Tibial nerve (tissue), 4 donors: ENCODE measurements around the gene RPS6KA2. TPM values are rescaled to one million over a fixed set of nuclear protein-coding genes. Genes with fewer than 3 reads are reported as not detected.

Source experiments
- DNase-seq, 2 donors: peaks; one replicate each; pipeline ENCODE4 v3.0.0-alpha.2; 2019; ENCODE audit warnings: low spot score in 2 of 2
- H3K27ac ChIP-seq, 4 donors: fragments of 200-600 bp; sonication (generic) in 3 of 4; one replicate each; pipeline ENCODE4 v1.5.1; 2017 to 2019; ENCODE audit warnings: mild to moderate bottlenecking in 1 of 4
- H3K27me3 ChIP-seq, 2 donors: fragments of 200-600 bp; sonication (generic) in 1 of 2; one replicate each; pipeline versions ENCODE4 v1.5.1 to v1.6.0; 2017 to 2019
- H3K36me3 ChIP-seq, 3 donors: fragments of 200-600 bp; sonication (generic); one replicate each; pipeline ENCODE4 v1.5.1; 2018 to 2019
- H3K4me1 ChIP-seq, 4 donors: fragments of 200-600 bp; sonication (generic) in 3 of 4; one replicate each; pipeline ENCODE4 v1.5.1; 2017 to 2019
- H3K4me3 ChIP-seq, 4 donors: fragments of 200-600 bp; sonication (generic) in 3 of 4; one replicate each; pipeline ENCODE4 v1.5.1; 2017 to 2019; ENCODE audit warnings: mild to moderate bottlenecking in 1 of 4, moderate library complexity in 1 of 4
- H3K9me3 ChIP-seq, 4 donors: fragments of 200-600 bp; sonication (generic) in 3 of 4; one replicate each; pipeline ENCODE4 v1.5.1; 2017 to 2019
- CTCF ChIP-seq, 5 experiments: fragments of 200-600 bp in 3 of 5; fragments of 450-650 bp in 2 of 5; sonication (generic) in 3 of 5; IDR thresholded peaks; one replicate each; pipeline ENCODE4 v1.5.1; 2016 to 2019; ENCODE audit warnings: antibody characterized with exemption in 5 of 5, mild to moderate bottlenecking in 3 of 5, moderate library complexity in 2 of 5
- EP300 ChIP-seq, 2 donors: sonication (generic); formaldehyde crosslinking; IDR thresholded peaks; one replicate each; pipeline ENCODE4 v1.6.1; 2017; ENCODE audit warnings: antibody characterized with exemption in 2 of 2, mild to moderate bottlenecking in 1 of 2
- POLR2A ChIP-seq, 2 donors: fragments of 450-650 bp; IDR thresholded peaks; one replicate each; pipeline ENCODE4 v1.6.1; 2017; ENCODE audit warnings: antibody characterized with exemption in 2 of 2, mild to moderate bottlenecking in 2 of 2, moderate library complexity in 2 of 2
- WGBS, 2 donors: methylation state at CpG; one replicate each; pipeline ENCODE4 v1.1.5; 2018; 5-methylcytosine and 5-hydroxymethylcytosine counted together
- total RNA-seq, 4 donors: library from RNA; depleted of rRNA; stranded (reverse); fragments of >200 nt; gene quantifications; one replicate each; pipeline ENCODE4 v1.1.0, GENCODE V29; 2016

The RPS6KA2 gene
- total RNA-seq, 4 donors from 2014 or later = 89.6 to 153 (median 103) TPM

- DNase-seq = no peak
- TF ChIP-seq POLR2A (IDR thresholded peaks at IDR 0.05) = no peak
- TF ChIP-seq EP300 (IDR thresholded peaks at IDR 0.05) = no peak
- no peak for TF ChIP-seq CTCF (IDR thresholded peaks at IDR 0.05)
- Histone ChIP-seq H3K27me3 (no peaks in the 10 kb centered on the region), H3K4me1 (peaks cover 0 to 3% (median 0%) of the 10 kb centered on the region in 4 donors), H3K27ac (no peak overlapping the region), H3K36me3 (peaks cover 0 to 91% (median 6%) of the 10 kb centered on the region in 3 donors), H3K9me3 (no peaks in the 10 kb centered on the region), H3K4me3 (no peak overlapping the region)
- WGBS, 2 donors = 85 to 91% methylated on average over 20 of the region's 20 CpGs
Observed at GRCh38 chr6:166485651-166486535, 141.2 kb downstream of the RPS6KA2 start.

- H3K27me3 ChIP-seq = no peaks in the 10 kb centered on the region
- TF ChIP-seq POLR2A (IDR thresholded peaks at IDR 0.05) (no peak), EP300 (IDR thresholded peaks at IDR 0.05) (no peak), CTCF (IDR thresholded peaks at IDR 0.05) (no peak)
- no peak overlapping the region for H3K4me3 ChIP-seq
- peaks cover 0 to 3% (median 0%) of the 10 kb centered on the region in 4 donors for H3K4me1 ChIP-seq
- no peak overlapping the region for H3K27ac ChIP-seq
- WGBS, 2 donors = 75 to 80% methylated on average over 10 of the region's 10 CpGs
- no peak for DNase-seq
- H3K9me3 ChIP-seq = no peaks in the 10 kb centered on the region
- H3K36me3 ChIP-seq = peaks cover 0 to 82% (median 6%) of the 10 kb centered on the region in 3 donors
Observed at GRCh38 chr6:166484863-166485262, 142.2 kb downstream of the RPS6KA2 start.

GRCh38 chr6:166483573-166484250 lies 143.3 kb downstream of the RPS6KA2 start:
- Histone ChIP-seq H3K36me3 (peaks cover 0 to 85% (median 6%) of the 10 kb centered on the region in 3 donors), H3K27ac (no peak overlapping the region), H3K4me3 (no peak overlapping the region), H3K4me1 (peaks cover 0 to 3% (median 0%) of the 10 kb centered on the region in 4 donors), H3K27me3 (no peaks in the 10 kb centered on the region), H3K9me3 (no peaks in the 10 kb centered on the region)
- no peak for DNase-seq
- TF ChIP-seq POLR2A (IDR thresholded peaks at IDR 0.05) (no peak), CTCF (IDR thresholded peaks at IDR 0.05) (no peak), EP300 (IDR thresholded peaks at IDR 0.05) (no peak)
- WGBS, 2 donors = 87 to 90% methylated on average over 15 of the region's 15 CpGs

- DNase-seq = no peak
- WGBS, 2 donors = 89 to 95% methylated on average over 10 of the region's 10 CpGs
Observed at GRCh38 chr6:166483026-166483425, 144.0 kb downstream of the RPS6KA2 start.

More at GRCh38 chr6:166483026-166483425, 144.0 kb downstream of the RPS6KA2 start:
- H3K4me1 ChIP-seq = no peaks in the 10 kb centered on the region
- H3K9me3 ChIP-seq = no peaks in the 10 kb centered on the region
- H3K36me3 ChIP-seq = peaks cover 0 to 86% (median 6%) of the 10 kb centered on the region in 3 donors
- H3K27me3 ChIP-seq = no peaks in the 10 kb centered on the region
- H3K4me3 ChIP-seq = no peak overlapping the region
- H3K27ac ChIP-seq = no peak overlapping the region
- TF ChIP-seq EP300 (IDR thresholded peaks at IDR 0.05) = no peak
- no peak for TF ChIP-seq CTCF (IDR thresholded peaks at IDR 0.05)
- TF ChIP-seq POLR2A (IDR thresholded peaks at IDR 0.05) = no peak
